OCI-LY7 (cell line): ENCODE results near the gene LAMP2. TPM values are rescaled to one million over a fixed set of nuclear protein-coding genes. Genes with fewer than 3 reads are reported as not detected.

Source experiments
- BruUV-seq: library from RNA; stranded (reverse); fragments of 400-500 nt; replicated peaks from 2 replicates; lab custom pipeline; 2021; lab: Mats Ljungman, UMichigan
- CTCF ChIA-PET: fragments of 300-600 bp; sonication (Branson Sonifier 250); formaldehyde crosslinking; loops from one replicate; lab custom pipeline; 2022; ENCODE audit warnings: antibody characterized with exemption; ENCODE audit not compliant: unreplicated experiment; lab: Charles Lee
- POLR2A ChIA-PET: fragments of 300-600 bp; sonication (Branson Sonifier 250); formaldehyde crosslinking; loops from one replicate; lab custom pipeline; 2022; ENCODE audit warnings: antibody characterized with exemption; lab: Charles Lee
- DNase-seq: peaks from one replicate; pipeline ENCODE4 v3.0.0-alpha.2; 2015; ENCODE audit warnings: low spot score
- H2AFZ ChIP-seq: fragments of 200-600 bp; sonication (generic), shearing (Covaris generic); 2 replicates; pipeline ENCODE4 v1.6.1; 2014; ENCODE audit warnings: mild to moderate bottlenecking, antibody characterized with exemption, low read length, moderate library complexity
- H3K27ac ChIP-seq: fragments of 200-600 bp; sonication (generic); 2 replicates; pipeline ENCODE4 v1.5.1; 2014; ENCODE audit warnings: mixed run types, low read depth, mild to moderate bottlenecking, moderate library complexity, low read length, inconsistent platforms; ENCODE audit not compliant: poor library complexity, severe bottlenecking
- H3K36me3 ChIP-seq: fragments of 200-600 bp; sonication (generic); 2 replicates; pipeline ENCODE4 v1.6.1; 2014; ENCODE audit warnings: mild to moderate bottlenecking, antibody characterized with exemption, low read length, moderate library complexity, mixed read lengths; ENCODE audit not compliant: insufficient read depth
- H3K4me1 ChIP-seq: fragments of 200-600 bp; sonication (generic); 2 replicates; pipeline ENCODE4 v1.5.1; 2014; ENCODE audit warnings: mild to moderate bottlenecking, low read length; ENCODE audit not compliant: insufficient read depth, poor library complexity, severe bottlenecking
- H3K4me2 ChIP-seq: fragments of 200-600 bp; sonication (generic); 2 replicates; pipeline ENCODE4 v1.6.1; 2014; ENCODE audit warnings: mild to moderate bottlenecking, low read length
- H3K4me3 ChIP-seq: fragments of 200-600 bp; sonication (generic); 2 replicates; pipeline ENCODE4 v1.5.1; 2014; ENCODE audit warnings: mild to moderate bottlenecking, low read depth, low read length; ENCODE audit not compliant: poor library complexity, severe bottlenecking
- H3K79me2 ChIP-seq: fragments of 200-600 bp; sonication (generic); 2 replicates; pipeline ENCODE4 v1.6.1; 2016; ENCODE audit warnings: low read depth, mild to moderate bottlenecking, low read length, moderate library complexity, mixed read lengths; ENCODE audit not compliant: insufficient read depth
- H3K9me2 ChIP-seq: fragments of 200-600 bp; sonication (generic); 2 replicates; pipeline ENCODE4 v1.6.1; 2016; ENCODE audit warnings: mild to moderate bottlenecking, low read length, mixed read lengths; ENCODE audit not compliant: insufficient read depth
- H3K9me3 ChIP-seq: fragments of 200-600 bp; sonication (generic); 2 replicates; pipeline ENCODE4 v1.6.1; 2014; ENCODE audit warnings: mild to moderate bottlenecking, mixed run types, low read length, mixed read lengths
- H4K20me1 ChIP-seq: fragments of 200-600 bp; sonication (generic); 2 replicates; pipeline ENCODE4 v1.6.1; 2014; ENCODE audit warnings: mild to moderate bottlenecking, antibody characterized with exemption, low read length, moderate library complexity, mixed read lengths; ENCODE audit not compliant: insufficient read depth
- EZH2phosphoT487 ChIP-seq: fragments of 200-600 bp; sonication (generic); IDR thresholded peaks from 2 replicates; pipeline ENCODE4 v1.6.1; 2018; ENCODE audit warnings: low read depth, borderline replicate concordance, mild to moderate bottlenecking, mixed run types, antibody characterized with exemption, low read length, moderate library complexity, mixed read lengths
- intact Hi-C: fragments of 100-400 bp; cut with micrococcal nuclease; formaldehyde crosslinking; loops from one replicate; pipeline ENCODE4 v1.10.0; 2022; ENCODE audit not compliant: unreplicated experiment
- total RNA-seq, 2 experiments: library from RNA; depleted of rRNA in 1 of 2; stranded (reverse); fragments of >200 nt in 1 of 2; shearing (Covaris generic) in 1 of 2; gene quantifications; 2 replicates each; pipeline ENCODE4 v1.2.3, GENCODE V29; 2014 to 2022
- TF ChIP-seq, protein P1 (sequence below): fragments of 200-600 bp; sonication (generic); conservative IDR thresholded peaks from 2 replicates; pipeline ENCODE4 v1.5.1; 2014; ENCODE audit warnings: mild to moderate bottlenecking, antibody characterized with exemption, low read length, moderate library complexity, mixed read lengths

The LAMP2 gene
- total RNA-seq, 2 experiments from 2014 or later: 17.9 to 39.6 TPM

DNA sequence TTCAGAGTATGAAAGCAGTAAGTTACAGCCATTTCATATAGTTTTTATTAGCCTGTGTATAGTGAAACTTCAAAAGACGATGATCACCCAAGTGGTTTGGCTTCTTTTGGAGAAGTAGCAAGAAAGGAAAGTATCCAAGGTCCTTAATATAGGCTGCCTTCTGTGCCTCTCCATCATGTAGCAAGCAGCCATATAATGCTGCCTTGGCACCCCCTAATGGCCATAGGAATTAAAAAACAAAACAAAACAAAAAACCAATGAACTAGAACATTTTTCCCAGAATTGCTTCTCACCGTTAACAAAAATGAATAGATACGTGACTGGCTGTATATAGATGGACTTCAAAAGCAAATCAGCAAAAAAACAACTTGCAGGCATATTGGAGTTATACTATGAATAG is 18.9 kb downstream of the LAMP2 start:
- Histone ChIP-seq H3K27ac (no peak overlapping the region), H3K4me1 (peaks cover 6% of the 10 kb centered on the region), H3K4me2 (no peak overlapping the region), H3K79me2 (peaks cover under 1% of the 10 kb centered on the region; the same call in 1 of the 2 replicates), H3K4me3 (no peak overlapping the region), H3K9me3 (no peaks in the 10 kb centered on the region), H4K20me1 (no peaks in the 10 kb centered on the region), H2AFZ (no peak overlapping the region), H3K36me3 (peaks cover 58% of the 10 kb centered on the region), H3K9me2 (no peaks in the 10 kb centered on the region)
- peak; percentile 20 for DNase-seq
- ChIA-PET CTCF (no interaction called here), POLR2A (no interaction called here)
- TF ChIP-seq, protein P1, sequence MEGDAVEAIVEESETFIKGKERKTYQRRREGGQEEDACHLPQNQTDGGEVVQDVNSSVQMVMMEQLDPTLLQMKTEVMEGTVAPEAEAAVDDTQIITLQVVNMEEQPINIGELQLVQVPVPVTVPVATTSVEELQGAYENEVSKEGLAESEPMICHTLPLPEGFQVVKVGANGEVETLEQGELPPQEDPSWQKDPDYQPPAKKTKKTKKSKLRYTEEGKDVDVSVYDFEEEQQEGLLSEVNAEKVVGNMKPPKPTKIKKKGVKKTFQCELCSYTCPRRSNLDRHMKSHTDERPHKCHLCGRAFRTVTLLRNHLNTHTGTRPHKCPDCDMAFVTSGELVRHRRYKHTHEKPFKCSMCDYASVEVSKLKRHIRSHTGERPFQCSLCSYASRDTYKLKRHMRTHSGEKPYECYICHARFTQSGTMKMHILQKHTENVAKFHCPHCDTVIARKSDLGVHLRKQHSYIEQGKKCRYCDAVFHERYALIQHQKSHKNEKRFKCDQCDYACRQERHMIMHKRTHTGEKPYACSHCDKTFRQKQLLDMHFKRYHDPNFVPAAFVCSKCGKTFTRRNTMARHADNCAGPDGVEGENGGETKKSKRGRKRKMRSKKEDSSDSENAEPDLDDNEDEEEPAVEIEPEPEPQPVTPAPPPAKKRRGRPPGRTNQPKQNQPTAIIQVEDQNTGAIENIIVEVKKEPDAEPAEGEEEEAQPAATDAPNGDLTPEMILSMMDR: peak; percentile 74
- no peak for TF ChIP-seq EZH2phosphoT487
- BruUV-seq: no TSS peak
- intact Hi-C loops: loop anchor here (5.0 kb wide), 1 partner anchor 68 kb away; no protein-coding TSS in a partner anchor

DNA sequence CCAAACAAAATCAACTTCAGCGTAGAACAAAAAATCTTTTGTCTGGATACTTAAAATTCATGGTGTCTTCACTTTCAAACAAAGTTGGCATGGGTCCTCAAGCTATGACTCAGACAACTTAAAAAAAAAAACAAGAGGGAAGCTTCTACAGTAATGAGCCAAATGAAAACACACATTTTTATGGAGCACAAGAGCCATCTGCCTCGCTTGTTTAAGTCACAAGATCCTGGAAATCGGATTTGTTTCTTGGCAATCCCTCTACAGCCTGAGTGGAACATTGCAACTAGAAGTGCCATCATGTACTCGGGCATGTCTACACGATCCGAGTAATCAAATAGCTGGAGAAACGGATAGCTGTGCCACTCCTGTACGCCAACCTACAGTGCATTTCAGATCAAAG is 22.6 kb downstream of the LAMP2 start:
- Histone ChIP-seq H3K9me3 (no peaks in the 10 kb centered on the region), H2AFZ (no peak overlapping the region), H3K4me2 (no peak overlapping the region), H3K27ac (no peak overlapping the region), H4K20me1 (no peaks in the 10 kb centered on the region), H3K4me1 (no peaks in the 10 kb centered on the region), H3K9me2 (no peaks in the 10 kb centered on the region), H3K4me3 (no peak overlapping the region), H3K79me2 (no peaks in the 10 kb centered on the region), H3K36me3 (peaks cover 69% of the 10 kb centered on the region)
- DNase-seq: no peak
- POLR2A ChIA-PET: interaction anchor here (0.8 kb wide), 1 partner anchor 16 kb away, joined by 3 read pairs; no protein-coding TSS in a partner anchor
- intact Hi-C loops: no loop called here
- CTCF ChIA-PET: no interaction called here
- BruUV-seq: no TSS peak
- TF ChIP-seq, protein P1: no peak
- TF ChIP-seq EZH2phosphoT487: no peak

- Histone ChIP-seq H3K36me3 (peaks cover 57% of the 10 kb centered on the region), H3K9me2 (no peaks in the 10 kb centered on the region), H3K9me3 (no peaks in the 10 kb centered on the region), H3K4me3 (no peak overlapping the region), H3K79me2 (no peaks in the 10 kb centered on the region), H4K20me1 (no peaks in the 10 kb centered on the region), H2AFZ (no peak overlapping the region), H3K27ac (no peak overlapping the region), H3K4me1 (no peaks in the 10 kb centered on the region), H3K4me2 (no peak overlapping the region)
- ChIA-PET POLR2A (interaction anchor here (0.9 to 1.5 kb wide), 2 partner anchors 13 to 14 kb away, joined by 4 to 5 read pairs; no protein-coding TSS in a partner anchor), CTCF (no interaction called here)
- TF ChIP-seq EZH2phosphoT487: no peak
- TF ChIP-seq, protein P1: no peak
- no peak for DNase-seq
- BruUV-seq: no TSS peak
- intact Hi-C loops: no loop called here
Observed at GRCh38 chrX:120439921-120440320, 29.2 kb downstream of the LAMP2 start.
